Cardiac septum (tissue), 1 donor: ENCODE results near the gene SPDYE6. TPM values are rescaled to one million over a fixed set of nuclear protein-coding genes. Genes with fewer than 3 reads are reported as not detected.

Experiments
- DNase-seq: peaks from one replicate; pipeline ENCODE4 v3.0.0-alpha.2; 2020; ENCODE audit warnings: low spot score
- intact Hi-C: fragments of 100-400 bp; cut with DNase I; formaldehyde crosslinking; loops from one replicate; pipeline ENCODE4 v1.14.0; 2022
- microRNA-seq: library from miRNA; unstranded; fragments of <30 nt; microRNA quantifications from one replicate; pipeline ENCODE4 v1.2.0, GENCODE V29; 2020
- total RNA-seq: library from RNA; stranded (reverse); fragmentation: NEBNext Ultra II Directional; extraction: Animal tissue kit (Norgen Biotek cat#: 25700); gene quantifications from one replicate; pipeline ENCODE4 v1.2.1, GENCODE V29; 2021
- donor health status: DM: no; HTN: no; CAD: no.

SPDYE6 gene
- total RNA-seq, 1 donor from 2014 or later, result not detected

DNA sequence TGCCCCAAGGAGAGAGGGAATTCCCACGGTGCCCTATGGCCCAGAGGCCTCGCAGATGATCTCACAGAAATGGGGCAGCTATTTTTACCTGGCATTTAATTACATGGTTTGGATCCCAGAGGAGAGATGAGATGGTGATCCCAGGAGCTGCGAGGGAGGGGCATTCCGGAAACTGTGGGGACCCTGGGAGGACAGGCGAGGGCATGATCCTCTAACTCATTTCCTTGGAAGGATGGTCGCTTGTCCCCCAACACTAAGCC lies 60.1 kb downstream of the SPDYE6 start:
- no peak for DNase-seq
- intact Hi-C loops, result no loop called here

Small RNAs within 50 kb of the gene (microRNA-seq; reads per million reads assigned to microRNA genes)
- not detected for gene MIR548O

Other genes with a start within 250 kb of the SPDYE6 start
- 3.1 TPM for gene SH2B2, start 69.6 kb downstream of the SPDYE6 start, total RNA-seq
- 15.4 TPM for gene PRKRIP1, start 39.9 kb upstream of the SPDYE6 start, total RNA-seq
- 6.8 TPM for gene ORAI2, start 77.1 kb upstream of the SPDYE6 start, total RNA-seq
- gene ALKBH4, start 108.4 kb upstream of the SPDYE6 start, total RNA-seq, result 6.5 TPM
- gene LRWD1, start 108.5 kb upstream of the SPDYE6 start, total RNA-seq, result 9.9 TPM
- 58.7 TPM for gene POLR2J, start 122.5 kb upstream of the SPDYE6 start, total RNA-seq
- 6.3 TPM for gene RASA4B, start 161.3 kb upstream of the SPDYE6 start, total RNA-seq
- 7.7 TPM for gene UPK3BL2, start 187.3 kb upstream of the SPDYE6 start, total RNA-seq
- not detected for gene SPDYE2, start 194.8 kb upstream of the SPDYE6 start, total RNA-seq
- gene POLR2J3, start 216.1 kb upstream of the SPDYE6 start, total RNA-seq, result 18.9 TPM